ENCODE results near the gene LY6G5C. TPM values are rescaled to one million over a fixed set of nuclear protein-coding genes. Genes with fewer than 3 reads are reported as not detected.

LY6G5C gene
- total and polyA plus RNA-seq, 9 of the 15 experiments (the other 6 are each of a cell fraction or from before 2014, with no cell fraction given), result 0.10 to 0.67 (median 0.46) TPM; not detected in 4

GRCh38 chr6:31660381-31661261 is 20.2 kb downstream of the LY6G5C start, which contains the start of gene C6orf47 (continued):
- TF ChIP-seq PHB (CRISPR knock-in tag; IDR thresholded peaks at IDR 0.05), result peak; percentile 99
- no peak for TF ChIP-seq PHF21A (IDR thresholded peaks at IDR 0.05; ENCODE audit: borderline replicate concordance, low read depth)
- TF ChIP-seq CREB3L1 (IDR thresholded peaks at IDR 0.05; ENCODE audit: borderline replicate concordance, low read depth), result 0 out of 2 replicates have a peak, but pooled peaks have one; percentile 31
- peak; percentile 90 for TF ChIP-seq SAP30 (IDR thresholded peaks at IDR 0.05; ENCODE audit: borderline replicate concordance, insufficient read depth, low read depth, low read length, poor library complexity, severe bottlenecking)
- peak; percentile 77 for TF ChIP-seq MYNN (IDR thresholded peaks at IDR 0.05)
- no peak for TF ChIP-seq MYNN (CRISPR knock-in tag; IDR thresholded peaks at IDR 0.05)
- TF ChIP-seq MBD2 (IDR thresholded peaks at IDR 0.05; ENCODE audit: borderline replicate concordance, low read depth), result no peak
- TF ChIP-seq KLF16 (IDR thresholded peaks at IDR 0.05), result peak; percentile 52; the same call in 1 of the 2 replicates
- TF ChIP-seq DPF2 (IDR thresholded peaks at IDR 0.05), result peak; percentile 63
- peak; percentile 89 for TF ChIP-seq TBP (optimal IDR thresholded peaks at IDR 0.05; ENCODE audit: low read depth, low read length)
- peak; percentile 99 for TF ChIP-seq UBTF (IDR thresholded peaks at IDR 0.05; ENCODE audit: borderline replicate concordance in 1 of 2, low read depth in 2 of 2, low read length in 2 of 2)
- no peak for TF ChIP-seq VEZF1 (CRISPR knock-in tag; IDR thresholded peaks at IDR 0.05)
- TF ChIP-seq RFX7 (CRISPR knock-in tag; IDR thresholded peaks at IDR 0.05), result peak; percentile 46; the same call in 1 of the 2 replicates
- TF ChIP-seq PML (IDR thresholded peaks at IDR 0.05; ENCODE audit: low read length), result peak; percentile 90
- TF ChIP-seq PURB (CRISPR knock-in tag; IDR thresholded peaks at IDR 0.05; ENCODE audit: low read depth), result no peak
- TF ChIP-seq THAP7 (CRISPR knock-in tag; IDR thresholded peaks at IDR 0.05), result peak; percentile 94
- TF ChIP-seq TEAD4 (IDR thresholded peaks at IDR 0.05; ENCODE audit: low read length), result peak; percentile 11; the same call in 1 of the 2 replicates
- no peak for TF ChIP-seq TEAD4 (CRISPR knock-in tag; IDR thresholded peaks at IDR 0.05; ENCODE audit: borderline replicate concordance)
- peak; percentile 74 for TF ChIP-seq SMAD1 (IDR thresholded peaks at IDR 0.05; ENCODE audit: low read depth, low read length, partially characterized antibody)
- peak; percentile 78 for TF ChIP-seq POLR2B (IDR thresholded peaks at IDR 0.05; ENCODE audit: low read depth, partially characterized antibody)
- TF ChIP-seq FOXK2 (conservative IDR thresholded peaks at IDR 0.05 in 1 of 2, IDR thresholded peaks at IDR 0.05 in 1 of 2; ENCODE audit: low read depth in 2 of 2), result 0 out of 4 replicates have a peak, but pooled peaks of 1 of the 2 experiments have one; percentile 8
